Epidermal melanocyte (primary cell): ENCODE measurements around the gene JMJD1C.
"Not testable (repeated sequence)": the region's sequence is repeated elsewhere in the genome, so short reads cannot be mapped to it uniquely, and the experiment has no call there.

Source experiments
- DNase-seq: peaks from one replicate; pipeline ENCODE4 v3.0.0; 2011; ENCODE audit warnings: low spot score; ENCODE audit not compliant: insufficient read length

Gene JMJD1C

DNA sequence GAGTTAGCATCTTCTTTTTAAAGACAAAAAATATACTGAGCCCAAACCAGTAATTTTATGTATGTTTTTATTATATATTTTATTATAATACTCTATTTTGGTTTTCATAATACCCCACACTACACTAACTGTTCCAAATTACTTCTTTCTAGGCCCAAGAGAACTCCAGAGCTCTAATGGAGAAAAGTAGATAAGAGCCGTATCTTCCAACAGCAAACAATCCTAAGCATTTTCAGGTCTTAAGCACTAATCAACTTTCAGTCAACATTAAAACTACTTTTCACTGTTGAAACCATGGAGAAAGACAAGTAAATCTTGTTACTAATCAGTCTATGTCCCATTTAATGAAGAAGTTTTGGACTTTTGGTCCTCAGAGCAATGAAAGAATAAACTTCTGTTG lies 55.1 kb downstream of the JMJD1C start:
- DNase-seq = no peak

DNA sequence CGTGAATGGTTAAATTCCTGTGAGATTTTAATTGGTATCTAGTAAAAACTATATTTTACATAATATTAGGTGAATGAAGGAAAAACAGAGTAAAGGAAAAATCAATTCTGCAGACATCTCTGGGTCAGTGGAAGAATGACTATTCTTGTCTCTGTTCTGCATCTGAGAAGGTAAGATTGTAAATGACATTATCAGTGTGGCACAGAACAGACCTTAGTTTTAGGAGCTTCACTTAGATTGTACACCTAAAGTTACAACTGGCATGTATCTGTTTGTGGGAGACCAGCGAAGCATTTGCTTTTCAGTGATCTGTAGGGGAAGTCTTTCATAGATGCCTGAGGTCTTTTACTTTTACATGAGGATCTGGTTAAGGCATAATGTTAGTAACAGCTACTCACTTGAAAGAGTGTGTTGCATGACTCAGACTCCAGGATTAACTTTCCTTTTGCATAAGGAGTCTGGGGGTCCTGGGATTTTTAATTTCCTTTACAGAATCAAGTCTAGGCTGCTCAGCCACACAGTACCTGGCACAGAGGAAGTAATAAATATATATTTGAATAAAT lies 56.2 kb downstream of the JMJD1C start:
- DNase-seq = no peak

DNA sequence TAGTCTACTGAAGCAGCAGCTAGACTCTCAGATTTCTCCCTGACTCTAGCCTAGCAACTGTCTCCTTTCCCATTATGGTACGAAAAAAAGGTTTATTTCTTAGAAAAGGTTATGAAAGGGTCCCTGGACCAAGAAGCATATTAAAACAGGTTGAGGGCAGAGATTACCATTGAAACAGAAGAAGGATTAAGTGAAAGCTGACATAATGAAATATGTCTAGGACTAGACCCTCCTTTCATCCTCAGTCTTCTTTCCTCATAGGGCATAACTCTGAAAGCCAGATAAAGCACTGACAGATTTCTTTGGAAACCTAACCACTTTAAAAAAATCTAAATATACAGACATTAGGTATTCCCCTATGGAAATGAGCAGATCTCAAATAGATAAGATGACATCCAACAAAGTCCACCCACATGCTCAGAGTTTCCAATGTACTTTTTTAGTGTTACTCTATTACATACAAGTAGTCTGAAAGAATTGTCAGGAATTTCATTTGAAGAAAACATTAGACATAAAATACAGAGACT lies 58.6 kb downstream of the JMJD1C start:
- DNase-seq = no peak

DNA sequence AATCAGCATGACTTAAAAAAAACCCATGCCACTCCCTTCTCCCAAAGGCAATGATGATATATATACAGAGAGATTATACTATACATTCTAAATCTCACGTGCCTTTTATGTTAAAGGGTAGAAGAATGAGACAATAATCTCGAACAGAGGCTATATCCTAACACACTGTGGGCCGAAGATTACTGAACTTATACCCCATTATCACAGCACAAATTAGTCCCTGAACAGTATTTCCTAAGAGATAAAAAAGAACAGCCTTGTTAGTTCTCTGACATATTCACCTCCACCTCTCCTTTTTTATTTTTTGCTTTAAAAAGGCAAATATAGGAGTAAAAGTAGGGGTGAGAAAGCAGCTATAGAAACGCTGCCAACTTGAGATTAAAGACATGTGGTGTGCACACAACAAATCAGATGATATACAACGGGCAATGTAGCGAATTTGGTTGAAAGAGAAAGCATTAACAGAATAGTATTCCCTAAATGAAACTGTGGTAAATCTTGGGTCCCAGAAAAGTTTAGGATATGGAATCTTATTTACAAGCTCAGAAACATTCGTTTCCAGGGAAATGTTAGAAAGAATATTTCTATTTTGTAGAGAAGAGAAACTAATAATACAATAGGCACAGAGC lies 69.5 kb downstream of the JMJD1C start:
- DNase-seq = no peak

DNA sequence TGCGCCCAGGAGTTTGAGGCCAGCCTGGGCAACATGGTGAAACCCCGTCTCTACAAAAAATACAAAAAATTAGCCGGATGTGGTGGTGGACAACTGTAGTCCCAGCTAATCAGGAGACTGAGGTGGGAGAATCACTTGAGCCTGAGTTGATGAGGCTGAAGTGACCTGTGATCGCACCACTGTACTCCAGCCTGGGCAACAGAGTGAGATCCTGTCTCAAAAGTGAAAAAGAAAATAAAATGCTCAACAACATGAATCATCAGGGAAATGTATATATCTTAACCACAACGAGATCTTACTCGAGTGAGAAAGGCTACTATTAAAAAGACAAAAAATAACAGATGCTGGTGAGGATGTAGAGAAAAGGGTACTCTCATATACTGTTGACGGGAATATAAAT lies 72.7 kb downstream of the JMJD1C start:
- DNase-seq = no peak

DNA sequence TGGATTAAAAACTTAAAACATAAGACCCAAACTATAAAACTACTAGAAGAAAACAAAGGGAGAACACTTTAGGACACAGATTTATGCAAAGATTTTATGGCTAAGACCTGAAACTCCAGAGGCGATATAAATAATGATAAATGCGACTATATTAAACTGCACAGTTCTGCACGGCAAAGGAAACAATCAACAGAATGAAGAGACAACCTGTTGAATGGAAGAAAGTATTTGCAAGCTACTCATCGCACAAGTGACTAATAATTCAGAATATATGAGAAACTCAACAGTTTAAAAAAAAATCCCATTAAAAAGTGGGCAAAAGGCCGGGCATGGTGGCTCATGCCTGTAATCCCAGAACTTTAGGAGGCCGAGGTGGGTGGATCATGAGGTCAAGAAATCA lies 73.6 kb downstream of the JMJD1C start:
- no peak for DNase-seq

DNA sequence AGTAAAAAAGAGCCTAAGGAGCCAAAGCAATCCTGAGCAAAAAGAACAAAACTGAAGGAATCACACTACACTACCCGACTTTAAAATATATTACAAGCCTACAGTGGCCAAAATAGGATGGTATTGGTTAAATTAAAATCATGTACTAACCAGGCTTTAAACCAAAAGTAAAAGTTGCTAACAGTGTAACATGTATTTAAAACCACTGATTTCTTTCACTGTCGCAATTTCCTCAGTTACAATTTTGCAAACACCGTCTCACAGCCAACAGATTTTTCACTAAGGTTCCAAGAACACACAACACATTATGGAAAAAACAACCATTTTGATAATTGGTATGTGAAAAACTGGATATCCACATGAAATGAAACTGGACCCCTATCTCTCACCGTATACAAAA lies 74.0 kb downstream of the JMJD1C start:
- no peak for DNase-seq

DNA sequence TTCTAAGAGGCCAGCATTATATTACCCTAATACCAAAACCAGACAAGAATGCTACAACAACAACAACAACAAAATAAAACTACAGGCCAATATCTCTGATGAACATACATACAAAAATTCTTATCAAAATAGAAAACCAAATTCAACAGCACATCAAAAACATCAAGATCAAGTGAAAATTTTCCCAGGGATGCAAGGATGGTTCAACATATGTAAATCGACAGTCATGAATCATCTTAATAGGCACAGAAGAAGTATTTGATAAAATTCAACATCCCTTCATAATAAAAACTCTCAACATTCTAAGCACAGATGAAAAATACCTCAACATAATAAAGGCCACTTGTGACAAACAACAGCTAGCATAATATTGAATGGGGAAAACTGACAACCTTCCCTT lies 75.3 kb downstream of the JMJD1C start:
- no peak for DNase-seq

DNA sequence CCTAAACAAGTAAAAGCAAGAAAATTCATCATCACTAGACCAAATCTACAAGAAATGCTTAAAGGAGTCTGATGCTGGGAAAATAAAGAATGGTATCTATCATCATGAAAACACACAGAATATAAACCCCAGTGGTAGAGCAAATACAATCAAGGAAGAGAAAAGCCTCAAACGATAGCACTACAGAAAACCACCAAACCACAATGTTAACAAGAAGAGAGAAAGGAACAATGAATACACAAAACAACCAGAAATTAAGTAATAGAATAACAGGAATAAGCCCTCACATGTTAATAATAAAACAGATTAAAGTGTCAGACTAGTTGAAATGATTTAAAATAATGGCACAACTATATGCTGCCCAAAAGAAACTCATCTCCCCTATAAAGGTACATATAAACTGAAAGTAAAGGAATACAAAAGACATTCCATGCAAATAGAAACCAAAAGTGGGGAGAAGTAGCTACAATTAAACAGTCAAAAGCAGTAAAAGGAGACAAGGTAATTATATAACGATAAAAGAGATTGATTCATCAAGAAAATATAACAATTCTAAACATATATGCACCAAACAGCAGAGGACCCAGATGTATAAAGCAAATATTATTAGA lies 77.3 kb downstream of the JMJD1C start:
- DNase-seq = no peak

DNA sequence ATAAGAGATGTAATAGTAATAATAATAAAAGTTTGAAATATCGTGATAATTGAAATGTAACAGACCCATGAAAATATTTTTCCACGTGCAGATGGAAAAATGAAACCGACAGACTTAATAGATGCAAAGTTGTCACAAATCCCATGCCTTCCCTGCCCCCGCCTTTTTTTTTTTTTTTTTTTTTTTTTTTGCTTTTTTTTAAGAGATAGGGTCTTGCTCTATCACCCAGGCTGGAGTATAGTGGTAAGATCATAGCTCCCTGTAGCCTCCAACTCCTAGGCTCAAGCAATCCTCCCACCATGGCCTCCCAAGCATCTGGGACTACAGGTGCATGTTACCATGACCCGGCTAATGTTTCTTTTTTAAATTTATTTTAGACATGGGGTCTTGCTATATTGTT lies 80.5 kb downstream of the JMJD1C start:
- DNase-seq = no peak

DNA sequence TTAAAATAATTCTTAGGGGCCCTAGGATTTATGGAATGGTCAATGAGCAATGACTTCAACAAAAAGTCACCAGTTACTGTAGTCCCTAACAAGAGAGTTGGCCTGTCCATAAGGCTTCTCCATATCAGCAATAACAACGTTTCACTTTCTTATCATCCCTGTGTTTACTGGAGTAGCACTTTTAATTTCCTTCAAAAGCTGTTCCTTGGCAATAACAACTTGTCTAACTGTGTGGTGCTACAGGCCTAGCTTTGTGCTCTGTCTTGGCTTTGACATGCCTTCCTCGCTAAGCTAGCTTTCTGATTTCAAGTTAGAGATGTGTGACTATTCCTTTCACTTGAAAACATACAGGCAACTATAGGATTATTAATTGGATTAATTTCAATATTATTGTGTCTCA lies 81.1 kb downstream of the JMJD1C start:
- DNase-seq = no peak

DNA sequence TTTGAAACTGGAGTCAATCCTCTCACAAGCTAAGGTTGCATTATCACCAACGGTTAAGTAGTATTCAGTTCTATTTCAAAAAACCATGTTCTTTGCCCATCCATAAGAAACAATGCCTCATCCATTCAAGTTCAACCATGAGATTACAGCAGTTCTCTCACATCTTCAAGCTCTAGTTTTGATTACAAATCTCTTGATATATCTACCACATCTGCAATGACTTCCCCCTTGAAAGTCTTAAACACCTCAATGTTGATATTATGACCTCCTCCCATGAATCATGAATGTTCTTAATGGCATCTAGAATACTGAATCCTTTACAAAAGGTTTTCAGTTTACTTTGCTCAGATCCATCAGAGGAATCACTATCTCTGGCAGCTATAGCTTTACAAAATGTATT lies 81.8 kb downstream of the JMJD1C start:
- DNase-seq = no peak

DNA sequence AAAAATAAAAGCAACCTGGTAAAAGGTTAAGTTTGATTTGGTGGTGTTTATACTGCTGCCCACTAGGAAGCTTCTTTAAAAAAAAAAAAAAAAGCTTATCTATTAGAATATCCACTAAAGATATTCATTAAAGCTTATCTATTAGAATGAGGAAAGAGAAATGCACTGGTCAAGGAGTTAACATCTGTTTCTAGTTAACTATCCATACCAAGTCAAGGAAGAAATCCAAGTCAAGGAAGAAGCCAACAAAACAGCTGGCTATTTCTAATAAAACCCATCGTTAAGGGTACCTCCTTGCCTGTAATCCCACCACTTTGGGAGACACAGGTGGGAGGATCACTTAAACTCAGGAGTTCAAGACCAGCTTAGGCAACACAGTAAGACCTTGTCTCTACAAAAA lies 82.6 kb downstream of the JMJD1C start:
- DNase-seq = no peak

DNA sequence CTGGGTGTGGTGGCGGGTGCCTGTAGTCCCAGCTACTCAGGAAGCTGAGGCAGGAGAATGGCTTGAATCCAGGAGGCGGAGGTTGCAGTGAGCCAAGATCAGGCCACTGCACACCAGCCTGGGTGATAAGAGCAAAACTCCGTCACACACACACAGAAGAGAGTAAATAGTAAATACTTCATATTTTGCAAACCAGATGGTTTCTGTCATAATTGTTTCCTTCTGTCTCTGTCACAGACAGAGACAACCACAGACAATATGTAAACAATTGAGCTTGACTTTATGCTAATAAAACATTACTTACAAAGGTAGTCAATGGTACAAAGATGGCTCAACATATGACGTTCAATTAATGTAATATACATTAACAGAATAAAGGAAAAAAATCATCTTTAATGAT lies 83.7 kb downstream of the JMJD1C start:
- no peak for DNase-seq

DNA sequence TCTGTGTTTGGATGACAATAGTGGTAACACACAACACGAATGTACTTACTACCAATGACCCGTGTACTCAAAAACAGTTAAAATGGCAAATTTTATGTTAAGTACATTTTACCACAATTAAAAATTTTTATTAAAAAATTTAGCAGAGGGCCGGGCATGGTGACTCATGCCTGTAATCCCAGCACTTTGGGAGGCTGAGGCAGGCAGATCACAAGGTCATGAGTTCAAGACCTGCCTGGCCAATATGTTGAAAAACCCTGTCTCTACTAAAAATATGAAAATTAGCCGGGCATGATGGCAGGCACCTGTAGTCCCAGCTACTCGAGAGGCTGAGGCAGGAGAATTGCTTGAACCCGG lies 88.5 kb downstream of the JMJD1C start:
- not testable (repeated sequence) for DNase-seq

DNA sequence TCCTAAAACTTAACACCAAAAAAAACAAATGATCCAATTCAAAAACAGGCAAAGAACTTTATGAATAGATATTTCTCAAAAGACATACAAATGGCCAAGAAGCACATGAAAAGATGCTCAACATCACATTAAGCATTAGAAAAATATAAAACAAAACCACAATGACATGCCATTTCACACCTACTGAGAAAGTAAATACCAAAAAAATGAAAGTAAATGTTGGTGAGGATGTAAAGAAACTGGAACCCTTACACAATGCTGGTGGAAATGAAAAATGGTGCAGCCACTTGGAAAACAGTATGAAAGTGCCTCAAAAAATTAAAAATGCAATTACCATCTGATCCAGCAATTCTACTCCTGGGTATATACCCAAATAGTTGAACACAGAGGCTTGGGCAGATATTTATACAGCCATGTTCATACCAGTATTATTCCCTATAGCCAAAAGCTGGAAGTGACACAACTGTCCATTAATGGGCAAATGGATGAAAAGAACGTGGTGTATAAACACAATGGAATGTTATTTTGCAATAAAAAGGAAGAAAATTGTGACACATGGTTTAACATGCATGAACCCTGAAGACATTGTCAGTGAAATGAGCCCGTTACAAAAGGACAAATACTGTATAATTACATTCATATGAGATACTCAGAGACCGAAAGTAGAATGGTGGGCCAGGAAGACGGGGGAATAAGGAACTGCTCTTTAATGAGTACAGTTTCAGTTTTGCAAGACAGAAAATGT lies 89.0 kb downstream of the JMJD1C start:
- no peak for DNase-seq

DNA sequence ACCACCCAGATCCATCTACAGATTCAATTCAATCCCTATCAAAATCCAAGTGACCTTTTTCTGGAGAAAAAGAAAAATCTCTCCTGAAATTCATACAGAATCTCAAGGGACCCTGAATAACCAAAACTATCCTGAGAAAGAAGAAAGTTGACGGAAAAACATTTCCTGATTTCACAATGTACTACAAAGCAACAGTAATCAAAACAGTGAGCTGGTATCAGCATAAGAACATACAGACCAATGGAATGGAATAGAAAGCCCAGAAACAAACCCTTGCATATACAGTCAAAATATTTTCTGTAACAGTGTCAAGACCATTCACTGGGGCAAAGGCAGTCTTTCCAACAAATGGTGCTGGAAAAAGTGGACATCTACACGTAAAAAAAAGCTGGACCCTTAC lies 89.9 kb downstream of the JMJD1C start:
- no peak for DNase-seq

DNA sequence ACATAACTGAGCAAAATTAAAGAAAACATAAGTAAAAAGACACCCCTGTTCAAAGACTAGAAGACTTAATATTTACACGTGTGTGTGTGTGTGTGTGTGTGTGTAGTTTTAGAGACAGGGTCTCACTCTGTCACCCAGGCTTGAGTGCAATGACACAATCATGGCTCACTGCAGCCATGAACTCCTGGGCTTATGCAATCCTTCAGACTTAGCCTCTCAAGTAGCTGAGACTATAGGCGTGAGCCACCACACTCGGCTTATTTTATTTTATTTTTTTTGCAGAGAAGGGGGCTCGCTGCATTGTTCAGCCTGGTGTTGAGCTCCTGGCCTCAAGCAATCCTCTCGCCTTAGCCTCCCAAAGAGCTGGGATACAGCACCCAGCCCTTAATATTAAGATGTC lies 90.3 kb downstream of the JMJD1C start:
- no peak for DNase-seq

DNA sequence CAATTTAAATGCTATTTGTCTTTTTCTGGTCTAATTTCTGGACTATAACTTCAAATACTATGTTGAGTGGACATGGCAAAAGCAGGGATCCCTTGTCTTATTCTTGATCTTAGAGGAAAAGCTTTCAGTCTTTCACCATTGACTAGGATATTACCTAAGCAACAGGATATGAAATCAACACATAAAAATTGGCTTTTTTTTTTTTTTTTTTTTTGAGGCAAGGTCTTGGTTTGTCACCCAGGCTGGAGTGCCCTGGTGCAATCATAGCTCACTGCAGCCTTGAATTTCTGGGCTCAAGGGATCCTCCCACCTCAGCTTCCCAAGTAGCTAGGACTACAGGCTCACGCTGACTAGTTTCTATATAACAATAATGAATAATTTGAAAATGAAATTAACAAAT lies 90.8 kb downstream of the JMJD1C start:
- DNase-seq = no peak

DNA sequence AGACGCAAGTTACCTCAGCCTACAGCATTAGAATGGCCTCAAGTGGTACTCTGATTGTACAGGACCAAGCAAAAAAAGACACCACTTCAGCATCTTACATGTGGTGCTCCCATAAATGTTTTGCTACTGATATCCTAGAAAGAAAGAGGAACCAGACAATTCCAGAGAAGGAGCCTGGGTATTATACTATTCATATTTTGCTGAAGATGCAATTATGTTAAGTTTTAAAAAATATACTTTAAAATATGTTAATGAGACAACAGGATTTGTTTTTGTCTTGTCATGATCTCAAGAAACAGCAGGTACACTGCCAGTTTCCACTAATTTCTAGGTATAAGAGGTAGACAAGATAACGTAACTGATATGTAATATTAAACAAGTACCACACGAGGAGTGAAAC lies 92.6 kb downstream of the JMJD1C start:
- no peak for DNase-seq

DNA sequence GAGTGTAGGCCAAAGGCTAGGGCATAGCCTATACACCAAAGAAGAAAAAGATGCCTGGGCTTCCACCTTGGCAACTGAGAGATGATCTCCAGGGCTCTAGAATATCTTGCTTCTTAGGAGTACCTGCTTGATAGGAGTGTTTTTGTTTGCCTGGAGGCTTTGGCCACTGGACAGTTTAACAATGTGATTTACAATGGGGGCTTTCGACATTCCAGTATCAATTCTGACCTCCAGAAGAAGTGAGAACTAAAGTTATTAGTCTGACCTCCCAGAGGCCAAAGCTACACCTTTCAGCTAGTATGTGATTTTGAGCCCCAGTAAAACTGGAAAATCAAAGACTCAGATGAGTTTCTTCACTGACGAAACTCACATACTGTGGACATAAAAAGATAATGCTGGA lies 96.1 kb downstream of the JMJD1C start:
- DNase-seq = no peak

DNA sequence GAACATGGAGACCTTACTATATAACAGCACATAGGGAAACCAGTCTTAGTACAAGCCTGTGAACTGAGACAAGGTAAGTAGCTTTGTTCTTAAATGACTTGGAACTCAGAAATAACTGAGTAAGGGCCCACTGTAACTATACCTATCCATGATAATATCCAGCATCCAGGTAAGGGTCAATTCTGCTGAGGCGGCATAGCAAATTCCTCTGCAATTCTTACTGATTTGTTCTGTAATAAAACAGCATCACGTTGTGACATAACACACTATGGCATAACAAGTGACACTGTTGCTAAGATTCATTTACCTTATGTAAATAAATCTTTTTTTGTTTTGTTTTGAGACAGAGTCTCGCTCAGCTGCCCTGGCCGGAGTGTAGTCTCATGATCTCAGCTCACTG lies 97.4 kb downstream of the JMJD1C start:
- no peak for DNase-seq

DNA sequence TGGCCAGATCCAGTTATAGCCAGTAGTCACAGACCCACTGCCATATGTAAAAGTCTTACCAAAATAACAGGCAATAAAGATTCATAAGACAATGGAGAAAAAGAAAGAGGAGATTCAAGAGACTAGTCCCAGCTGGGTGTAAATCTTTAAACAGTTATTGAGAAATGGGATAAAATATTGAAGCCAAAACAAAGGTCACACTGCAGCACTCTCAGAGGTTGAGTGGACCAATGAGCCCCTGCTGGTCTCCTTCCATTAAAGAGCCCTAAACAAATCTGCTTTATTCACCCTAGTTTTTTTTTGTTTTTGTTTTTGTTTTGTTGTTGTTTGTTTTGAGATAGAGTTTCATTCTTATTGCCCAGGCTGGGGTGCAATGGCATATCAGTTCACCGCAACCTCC lies 98.8 kb downstream of the JMJD1C start:
- no peak for DNase-seq
